HG02678 (cell line): ENCODE measurements around the gene MARCKS.
"Not testable (repeated sequence)": the region's sequence is repeated elsewhere in the genome, so short reads cannot be mapped to it uniquely, and the experiment has no call there.

Experiments used
- ATAC-seq: cut with Tn5 transposase; IDR thresholded peaks from one replicate; pipeline ENCODE4 v1.9.1; 2021; ENCODE audit warnings: mild to moderate bottlenecking, moderate library complexity; ENCODE audit not compliant: unreplicated experiment

The MARCKS gene

GRCh38 chr6:113882336-113883022, 25.3 kb downstream of the MARCKS start:
- ATAC-seq: no peak

DNA sequence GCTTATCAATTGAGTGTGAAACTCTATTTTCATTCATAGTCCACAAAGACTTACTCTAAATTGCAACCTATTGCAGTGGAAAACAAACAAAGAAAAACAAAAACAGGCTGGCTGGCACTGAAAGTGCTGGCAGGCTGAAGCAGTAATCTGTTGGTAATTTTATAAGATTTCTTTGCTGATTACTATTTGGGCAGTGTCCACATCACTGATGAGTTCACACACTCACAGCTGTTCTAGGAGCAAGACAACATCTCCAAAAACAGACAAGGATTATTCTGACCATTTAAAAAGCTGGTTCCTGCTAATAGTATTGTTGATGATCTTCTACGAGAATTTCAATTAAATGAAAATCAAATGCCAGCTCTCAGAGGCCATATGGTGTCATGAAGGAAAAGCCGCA, 26.9 kb downstream of the MARCKS start:
- no peak for ATAC-seq

DNA sequence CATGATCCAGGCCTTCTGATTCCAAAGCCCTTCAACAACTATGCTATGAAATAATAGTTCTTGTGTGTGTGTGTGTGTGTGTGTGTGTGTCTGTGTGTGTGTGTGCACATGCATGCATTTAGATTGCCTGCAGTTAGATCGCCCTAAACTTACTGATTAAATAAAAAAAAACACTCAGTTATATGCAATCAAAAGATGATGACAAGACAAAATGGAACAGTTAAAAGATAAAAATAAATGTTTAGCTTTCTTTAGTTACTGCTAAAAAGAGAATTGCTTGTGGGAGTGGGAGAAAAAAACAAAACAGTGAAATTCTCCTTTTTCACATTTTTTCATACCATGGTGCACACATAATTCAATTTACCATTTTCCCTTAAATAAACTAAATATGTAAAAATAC, 29.4 kb downstream of the MARCKS start:
- no peak for ATAC-seq

GRCh38 chr6:113888493-113888892, 31.3 kb downstream of the MARCKS start:
- no peak for ATAC-seq

DNA sequence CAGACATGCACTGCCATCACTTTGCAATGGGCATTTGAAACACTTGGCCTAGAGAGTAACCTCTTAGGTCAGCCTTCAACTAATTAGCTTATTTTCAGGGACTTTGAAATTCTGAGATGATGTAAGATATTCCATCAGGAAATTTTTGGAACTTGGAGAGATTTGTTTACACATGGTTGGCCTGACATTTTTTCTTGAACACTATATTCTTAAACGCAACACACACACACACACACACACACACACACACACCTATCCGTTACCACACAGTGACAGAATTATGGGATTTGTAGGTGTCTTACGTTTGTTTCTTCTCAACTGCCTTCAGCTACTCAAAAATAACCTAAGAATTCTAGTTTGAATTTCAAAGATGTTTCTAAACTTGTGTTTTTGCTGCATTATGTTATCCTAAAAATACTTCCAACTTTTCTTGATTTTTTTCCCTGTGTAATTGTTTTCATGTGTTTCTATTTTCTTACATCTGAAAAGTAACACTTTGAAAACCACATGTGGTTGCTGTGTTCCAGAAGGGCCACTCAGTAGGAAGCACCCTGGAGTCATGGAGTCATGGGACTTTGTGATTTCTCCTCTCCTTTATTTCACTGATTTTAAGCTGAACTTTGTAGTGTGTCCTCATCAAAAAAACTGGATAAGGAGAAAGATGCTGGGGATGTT, 31.9 kb downstream of the MARCKS start:
- no peak for ATAC-seq

DNA sequence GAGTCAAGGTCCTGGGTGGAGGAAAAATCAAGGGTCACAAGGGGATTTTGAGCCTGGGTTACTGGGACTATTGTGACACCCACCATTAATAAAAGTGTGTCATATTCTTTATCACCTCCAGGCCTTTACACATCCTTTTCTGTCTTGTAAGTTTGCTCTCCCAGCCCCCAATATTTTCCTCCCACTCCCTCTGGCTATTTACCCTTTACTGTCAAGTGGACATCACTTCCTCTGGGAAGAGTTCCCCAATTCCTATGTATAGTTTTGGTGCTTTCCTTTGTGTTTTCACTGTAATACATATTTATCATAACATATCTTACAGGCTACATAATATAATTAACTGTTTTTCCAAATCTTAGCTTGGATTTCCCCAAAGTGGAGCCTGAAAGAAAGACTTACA, 36.3 kb downstream of the MARCKS start:
- no peak for ATAC-seq

GRCh38 chr6:113893866-113894265, 36.7 kb downstream of the MARCKS start:
- no peak for ATAC-seq

DNA sequence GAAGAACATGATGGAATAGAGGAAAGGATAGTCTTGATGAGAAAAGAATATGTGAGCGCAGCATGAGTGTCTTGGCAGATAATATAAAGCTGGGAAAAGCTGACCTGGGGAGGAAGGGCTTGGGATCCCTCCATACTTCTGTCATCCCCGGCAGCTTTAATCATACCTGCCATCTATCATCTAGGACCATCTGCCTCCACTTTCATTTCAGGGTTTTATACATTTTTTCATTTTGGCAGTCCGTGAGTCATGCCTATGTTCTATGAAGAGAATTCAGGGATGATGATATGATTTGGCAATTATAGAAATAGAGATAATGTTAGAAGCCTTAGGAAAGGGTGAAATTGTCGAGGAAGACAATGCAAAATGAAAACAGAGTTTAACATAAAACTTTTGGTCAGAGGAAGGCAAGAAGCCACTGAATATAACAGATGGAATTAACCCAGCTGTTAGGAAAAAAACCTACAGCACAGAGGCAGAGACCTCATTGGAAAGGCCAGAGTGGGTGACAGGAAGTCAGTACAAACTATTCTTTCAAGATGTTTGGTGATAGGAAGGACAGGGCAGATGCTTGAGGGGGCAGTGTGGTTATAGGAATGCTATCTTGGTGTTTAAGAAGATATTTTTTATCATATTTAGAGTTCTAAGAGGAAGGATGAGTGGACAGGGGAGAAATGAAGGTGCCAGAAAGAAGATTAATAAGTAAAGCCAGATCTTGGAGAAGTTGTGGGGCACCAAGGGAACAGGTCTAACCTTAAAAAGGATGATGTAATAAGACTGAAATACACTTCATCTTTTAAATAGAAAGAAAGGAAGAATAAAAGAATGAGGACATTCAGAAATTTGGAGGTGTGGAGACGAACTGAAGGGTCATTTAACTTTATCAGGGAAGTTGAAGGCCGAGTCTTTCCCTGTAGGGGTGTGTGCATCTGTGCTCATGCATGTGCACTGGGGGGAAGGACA, 37.8 kb downstream of the MARCKS start:
- ATAC-seq: no peak

- no peak for ATAC-seq
Observed at GRCh38 chr6:113901482-113901881, 44.3 kb downstream of the MARCKS start.

DNA sequence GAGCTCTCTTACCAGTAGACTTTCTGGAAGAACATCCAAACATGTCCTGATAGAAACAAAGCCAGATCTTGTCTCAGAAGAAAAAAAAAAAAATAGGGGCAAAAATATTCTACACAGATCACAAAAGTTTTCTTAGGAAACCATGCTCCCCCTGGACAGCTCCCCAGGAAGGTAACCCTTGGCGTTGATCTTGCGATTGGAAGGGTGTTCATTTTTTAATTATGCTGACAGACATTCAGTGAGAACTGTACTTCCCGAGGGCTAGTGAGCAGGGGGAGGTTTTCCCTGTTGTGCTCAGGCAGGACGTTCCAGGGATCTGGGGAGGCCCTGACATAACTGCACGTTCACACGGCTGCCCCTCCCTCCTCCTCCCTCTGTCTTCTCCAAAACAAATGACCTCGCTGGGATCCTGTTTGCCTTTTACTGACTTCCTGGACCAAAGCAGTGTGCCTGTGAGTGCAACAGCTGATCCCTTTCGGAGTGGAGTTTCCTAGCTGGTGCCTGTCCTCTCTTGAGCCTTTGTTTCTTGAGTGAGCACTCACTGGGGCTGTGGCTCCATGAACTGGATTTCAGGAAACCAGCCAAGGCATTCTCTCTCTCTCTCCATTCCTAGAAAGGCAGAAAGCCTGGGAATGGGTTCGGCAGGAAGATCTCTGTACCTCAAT, 46.7 kb downstream of the MARCKS start:
- no peak for ATAC-seq

DNA sequence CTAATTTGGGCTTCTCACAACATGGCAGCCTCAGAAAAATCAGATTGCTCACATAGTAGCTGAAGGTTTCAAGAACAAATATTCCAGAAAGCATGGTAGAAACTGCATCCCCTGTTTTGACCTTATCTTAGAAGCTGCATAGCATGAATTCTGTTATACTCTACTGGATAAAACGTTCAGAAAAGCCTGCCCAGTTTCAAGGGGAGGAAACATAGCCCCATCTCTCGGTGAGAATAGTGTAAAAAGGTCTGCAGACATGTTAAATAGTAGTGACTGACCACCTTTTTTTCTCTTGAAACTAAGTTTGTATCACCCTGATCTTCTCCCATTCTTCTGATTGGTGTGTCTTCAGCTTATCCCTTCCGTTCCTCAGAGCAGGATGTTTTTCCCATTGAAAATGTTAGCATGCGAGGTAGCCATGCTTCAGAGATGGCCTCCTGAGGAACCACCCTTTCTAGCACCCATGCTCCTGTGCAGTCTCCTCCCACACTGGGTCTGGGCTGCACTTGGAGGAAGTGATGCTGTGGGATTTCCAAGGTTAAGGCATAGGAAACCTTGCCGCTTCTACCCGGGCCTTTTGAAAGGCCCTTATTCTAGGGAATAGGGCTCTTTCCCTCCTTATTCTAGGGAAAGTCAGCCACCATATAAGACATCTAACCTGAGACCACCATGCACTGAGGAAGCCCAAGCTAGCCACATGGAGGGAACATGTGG, 50.1 kb downstream of the MARCKS start:
- ATAC-seq: no peak

GRCh38 chr6:113908801-113909200, 51.7 kb downstream of the MARCKS start:
- no peak for ATAC-seq

GRCh38 chr6:113909224-113909856, 52.2 kb downstream of the MARCKS start:
- ATAC-seq: peak; percentile 56

- not testable (repeated sequence) for ATAC-seq
Observed at GRCh38 chr6:113910285-113910684, 53.1 kb downstream of the MARCKS start.
